GM12801 (cell line): Measurements from ENCODE around the gene RELN.

Experiments
- TF ChIP-seq, protein P1 (sequence below): IDR thresholded peaks from one replicate; pipeline ENCODE4 v1.5.1; 2011; ENCODE audit warnings: control low read depth; ENCODE audit not compliant: insufficient read length; ENCODE audit errors: extremely low read depth

Gene RELN

GRCh38 chr7:103989200-103989784, at the start of gene RELN:
Gene RELN, minus strand, starts transcription at chr7:103989658. Its CDS starts 302 bp downstream, at chr7:103989356.
- TF ChIP-seq, protein P1, sequence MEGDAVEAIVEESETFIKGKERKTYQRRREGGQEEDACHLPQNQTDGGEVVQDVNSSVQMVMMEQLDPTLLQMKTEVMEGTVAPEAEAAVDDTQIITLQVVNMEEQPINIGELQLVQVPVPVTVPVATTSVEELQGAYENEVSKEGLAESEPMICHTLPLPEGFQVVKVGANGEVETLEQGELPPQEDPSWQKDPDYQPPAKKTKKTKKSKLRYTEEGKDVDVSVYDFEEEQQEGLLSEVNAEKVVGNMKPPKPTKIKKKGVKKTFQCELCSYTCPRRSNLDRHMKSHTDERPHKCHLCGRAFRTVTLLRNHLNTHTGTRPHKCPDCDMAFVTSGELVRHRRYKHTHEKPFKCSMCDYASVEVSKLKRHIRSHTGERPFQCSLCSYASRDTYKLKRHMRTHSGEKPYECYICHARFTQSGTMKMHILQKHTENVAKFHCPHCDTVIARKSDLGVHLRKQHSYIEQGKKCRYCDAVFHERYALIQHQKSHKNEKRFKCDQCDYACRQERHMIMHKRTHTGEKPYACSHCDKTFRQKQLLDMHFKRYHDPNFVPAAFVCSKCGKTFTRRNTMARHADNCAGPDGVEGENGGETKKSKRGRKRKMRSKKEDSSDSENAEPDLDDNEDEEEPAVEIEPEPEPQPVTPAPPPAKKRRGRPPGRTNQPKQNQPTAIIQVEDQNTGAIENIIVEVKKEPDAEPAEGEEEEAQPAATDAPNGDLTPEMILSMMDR = no peak

DNA sequence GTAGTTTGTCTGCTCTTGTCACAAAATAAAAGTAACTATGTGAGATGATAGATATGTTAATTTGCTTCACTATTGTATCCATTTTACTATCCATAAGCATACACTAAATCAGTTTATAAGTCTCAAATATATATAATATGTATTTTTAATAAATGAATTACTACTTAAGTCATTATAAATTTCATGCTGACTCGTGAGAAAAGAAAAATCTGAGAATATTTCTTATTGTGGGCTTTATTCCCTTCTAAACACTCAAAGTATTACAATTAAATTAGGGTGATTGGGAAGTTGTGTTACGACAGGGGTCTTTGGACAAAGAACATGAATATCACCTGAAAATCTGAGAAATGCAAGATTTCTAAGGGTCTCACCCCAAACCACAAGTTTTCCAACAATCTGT, 48.7 kb upstream of the RELN start:
- TF ChIP-seq, protein P1 = no peak

DNA sequence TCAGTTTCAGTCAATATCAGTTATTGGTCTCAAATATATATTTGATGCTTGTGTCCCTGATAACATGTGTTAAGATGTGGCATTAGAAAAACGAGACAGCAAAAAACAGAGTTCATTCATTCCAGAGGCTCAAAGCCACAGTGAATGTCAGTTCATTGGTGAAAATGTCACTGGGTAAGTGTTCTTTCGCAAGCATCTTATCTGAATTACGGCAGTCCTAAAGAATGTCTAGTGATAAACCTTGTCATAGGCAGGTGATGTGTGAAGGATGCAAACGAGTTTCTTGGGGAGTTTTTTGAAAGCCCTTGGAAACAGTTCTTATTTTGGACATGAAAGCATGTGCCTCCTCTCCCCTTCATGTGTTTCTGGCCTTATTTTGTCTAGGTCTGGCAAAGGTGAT, 45.9 kb upstream of the RELN start:
- TF ChIP-seq, protein P1 = no peak

DNA sequence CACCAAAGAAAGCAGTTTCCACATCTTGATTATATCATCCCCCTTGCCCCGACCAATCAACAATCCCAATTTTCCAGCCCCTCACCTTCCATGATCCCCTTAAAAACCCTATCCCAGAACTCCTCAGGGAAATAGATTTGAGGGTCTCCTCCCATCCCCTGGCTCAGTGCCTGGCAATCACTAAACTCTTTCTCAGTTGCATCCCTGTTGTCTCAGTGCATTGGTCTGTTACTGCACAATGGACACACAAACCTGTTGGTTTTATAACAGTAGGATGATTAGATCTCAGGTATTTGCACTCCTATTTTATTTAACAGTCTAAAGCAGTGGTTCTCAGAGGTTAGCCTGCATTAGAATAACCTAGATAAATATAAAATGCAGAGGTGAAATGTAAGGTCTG, 45.2 kb upstream of the RELN start:
- TF ChIP-seq, protein P1 = no peak

DNA sequence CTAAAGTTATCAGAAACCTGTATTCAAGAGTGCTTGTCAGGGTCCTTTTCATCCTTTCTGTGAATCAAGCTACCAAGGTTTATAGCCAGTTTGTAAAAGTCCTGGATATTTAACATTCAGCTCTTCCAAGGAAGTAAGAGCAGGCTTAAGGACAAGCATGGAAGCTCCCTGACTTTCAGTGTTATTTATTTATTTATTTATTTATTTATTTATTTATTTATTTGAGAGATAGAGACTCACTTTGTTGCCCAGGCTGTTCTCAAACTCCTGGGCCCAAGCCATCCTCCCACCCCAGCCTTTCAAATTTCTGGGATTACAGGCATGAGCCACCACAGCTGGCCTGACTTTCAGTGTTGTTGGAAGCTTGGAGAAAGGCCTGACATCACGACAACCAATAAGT, 44.4 kb upstream of the RELN start:
- TF ChIP-seq, protein P1 = no peak

DNA sequence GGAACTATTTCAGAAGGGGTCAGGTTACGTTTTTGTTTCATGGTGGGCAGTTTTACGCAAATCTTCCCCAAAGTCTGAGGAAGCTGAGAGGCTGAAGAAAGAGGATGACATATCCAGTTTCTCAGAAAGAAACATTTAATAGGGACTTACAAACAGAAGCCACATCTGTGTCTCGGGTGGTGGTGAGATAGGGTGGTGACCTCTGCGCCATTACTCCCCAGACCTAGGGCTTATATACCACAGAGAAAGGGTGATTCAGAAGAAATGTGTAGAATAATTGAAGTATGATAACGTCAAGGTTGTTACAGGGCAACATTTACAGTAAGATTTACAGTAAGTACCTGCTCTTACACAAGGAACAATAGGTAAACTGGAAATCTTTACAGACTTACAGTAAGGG, 43.0 kb upstream of the RELN start:
- TF ChIP-seq, protein P1 = no peak

DNA sequence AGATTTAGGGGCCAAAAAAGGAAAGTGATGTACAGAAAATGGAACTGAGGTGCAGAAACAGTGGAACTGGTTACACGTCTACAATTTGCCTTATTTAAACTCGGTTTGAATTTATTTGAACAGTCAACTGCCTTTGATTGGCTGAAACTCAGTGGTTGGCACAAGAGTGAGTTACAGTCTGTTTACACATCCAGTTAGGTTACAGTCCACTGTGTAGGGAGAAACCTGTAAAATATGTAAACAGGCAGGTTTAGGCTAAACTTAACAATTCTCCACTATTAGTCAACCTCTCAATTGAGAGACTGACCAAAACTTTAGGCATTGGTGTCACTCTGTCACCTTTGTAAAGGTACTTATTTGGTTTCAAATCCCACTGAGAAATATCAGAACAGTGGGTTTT, 40.3 kb upstream of the RELN start:
- TF ChIP-seq, protein P1 = no peak
